Fibroblast of lung (primary cell): ENCODE data around the gene SRPK3. TPM values are rescaled to one million over a fixed set of nuclear protein-coding genes. Genes with fewer than 3 reads are reported as not detected.

Source experiments
- DNase-seq, 2 donors: peaks; one replicate each; pipeline versions ENCODE4 v3.0.0 to v3.0.0-alpha.2; 2010; ENCODE audit warnings: low read depth in 2 of 2
- H2AFZ ChIP-seq: 2 replicates; pipeline ENCODE4 v1.5.1; 2012; ENCODE audit warnings: low read length, control low read depth, inconsistent platforms
- H3K27ac ChIP-seq: 2 replicates; pipeline ENCODE4 v1.5.1; 2011; ENCODE audit warnings: low read length, control low read depth; ENCODE audit not compliant: insufficient read depth
- H3K27me3 ChIP-seq: 2 replicates; pipeline ENCODE4 v1.5.1; 2011; ENCODE audit warnings: mild to moderate bottlenecking, low read length; ENCODE audit not compliant: control insufficient read depth, insufficient read depth
- H3K36me3 ChIP-seq: 2 replicates; pipeline ENCODE4 v1.5.1; 2011; ENCODE audit warnings: low read length; ENCODE audit not compliant: control insufficient read depth, insufficient read depth
- H3K4me1 ChIP-seq: 2 replicates; pipeline ENCODE4 v1.5.1; 2011; ENCODE audit warnings: low read length; ENCODE audit not compliant: control insufficient read depth, insufficient read depth; ENCODE audit errors: extremely low read depth
- H3K4me2 ChIP-seq: 2 replicates; pipeline ENCODE4 v1.5.1; 2011; ENCODE audit warnings: low read length, control low read depth; ENCODE audit not compliant: insufficient read depth; ENCODE audit errors: extremely low read depth
- H3K4me3 ChIP-seq, 4 experiments: fragments of 200-600 bp in 1 of 4; sonication (generic) in 1 of 4; replicated peaks in 1 of 4; 2 replicates each; pipeline ENCODE4 v1.5.1; 2011 to 2016; ENCODE audit warnings: low read length in 4 of 4, low read depth in 3 of 4, mild to moderate bottlenecking in 3 of 4, control low read depth in 2 of 4, inconsistent platforms in 1 of 4, mixed read lengths in 1 of 4; ENCODE audit not compliant: insufficient read depth in 1 of 4; ENCODE audit errors: control extremely low read depth in 1 of 4
- H3K79me2 ChIP-seq: 2 replicates; pipeline ENCODE4 v1.5.1; 2012; ENCODE audit warnings: mild to moderate bottlenecking, low read length, inconsistent platforms; ENCODE audit not compliant: control insufficient read depth, insufficient read depth
- H3K9ac ChIP-seq: 2 replicates; pipeline ENCODE4 v1.5.1; 2011; ENCODE audit warnings: mild to moderate bottlenecking, low read length, control low read depth; ENCODE audit not compliant: insufficient read depth
- H3K9me3 ChIP-seq: 2 replicates; pipeline ENCODE4 v1.5.1; 2012; ENCODE audit warnings: low read depth, low read length; ENCODE audit not compliant: control insufficient read depth, insufficient read depth
- H4K20me1 ChIP-seq: 2 replicates; pipeline ENCODE4 v1.5.1; 2011; ENCODE audit warnings: low read length; ENCODE audit not compliant: control insufficient read depth, insufficient read depth; ENCODE audit errors: extremely low read depth
- CTCF ChIP-seq, 2 donors: IDR thresholded peaks in 1 of 2; conservative IDR thresholded peaks in 1 of 2; 1 replicate in 1 of 2; 2 replicates in 1 of 2; pipeline ENCODE4 v1.5.1; 2011 to 2012; ENCODE audit warnings: low read length in 2 of 2, control low read depth in 1 of 2, inconsistent platforms in 1 of 2, low read depth in 1 of 2, mild to moderate bottlenecking in 1 of 2
- EZH2 ChIP-seq: IDR thresholded peaks from 2 replicates; pipeline ENCODE4 v1.5.1; 2012; ENCODE audit warnings: low read length, control low read depth, mild to moderate bottlenecking; ENCODE audit errors: missing control alignments
- polyA plus RNA-seq, 2 donors: library from polyadenylated mRNA; depleted of rRNA in 1 of 2; stranded (reverse) in 1 of 2; unstranded in 1 of 2; fragments of >200 nt; gene quantifications; 2 replicates each; pipeline ENCODE4 v1.2.1, GENCODE V29; 2011 to 2012; ENCODE audit warnings: missing spikeins in 1 of 2
- total RNA-seq: library from RNA; depleted of rRNA; stranded (reverse); fragments of >200 nt; gene quantifications from 2 replicates; pipeline ENCODE4 v1.2.1, GENCODE V29; 2014

The SRPK3 gene
- total and polyA plus RNA-seq, 2 donors (not counting 1 experiment from before 2014, with no cell fraction given): 0.40 to 0.83 TPM

- no peaks in the 10 kb centered on the region for H3K27me3 ChIP-seq
- DNase-seq: no peak
- no peak overlapping the region for H3K9ac ChIP-seq
- no peaks in the 10 kb centered on the region for H3K79me2 ChIP-seq
- H3K27ac ChIP-seq: no peak overlapping the region
- H3K36me3 ChIP-seq: no peaks in the 10 kb centered on the region
- H4K20me1 ChIP-seq: no peaks in the 10 kb centered on the region
- no peaks in the 10 kb centered on the region for H3K4me1 ChIP-seq
- H3K4me2 ChIP-seq: no peak overlapping the region
- TF ChIP-seq EZH2: no peak
- no peak for TF ChIP-seq CTCF (conservative IDR thresholded peaks at IDR 0.05 in 1 of 2, IDR thresholded peaks at IDR 0.05 in 1 of 2; ENCODE audit: low read depth in 1 of 2, low read length in 2 of 2)
- H2AFZ ChIP-seq: no peak overlapping the region
- no peak overlapping the region for H3K4me3 ChIP-seq
- no peaks in the 10 kb centered on the region for H3K9me3 ChIP-seq
Measured at GRCh38 chrX:153777261-153778090, 3.4 kb upstream of the SRPK3 start.

GRCh38 chrX:153778181-153778580, 2.7 kb upstream of the SRPK3 start:
- no peak for DNase-seq
- Histone ChIP-seq H3K9me3 (no peaks in the 10 kb centered on the region), H3K9ac (no peak overlapping the region), H2AFZ (no peak overlapping the region), H3K27ac (no peak overlapping the region), H4K20me1 (no peaks in the 10 kb centered on the region), H3K4me3 (no peak overlapping the region), H3K4me2 (no peak overlapping the region), H3K79me2 (no peaks in the 10 kb centered on the region), H3K27me3 (no peaks in the 10 kb centered on the region), H3K4me1 (no peaks in the 10 kb centered on the region), H3K36me3 (no peaks in the 10 kb centered on the region)
- no peak for TF ChIP-seq CTCF (conservative IDR thresholded peaks at IDR 0.05 in 1 of 2, IDR thresholded peaks at IDR 0.05 in 1 of 2; ENCODE audit: low read depth in 1 of 2, low read length in 2 of 2)
- no peak for TF ChIP-seq EZH2

- Histone ChIP-seq H3K9me3 (no peaks in the 10 kb centered on the region), H3K4me1 (no peaks in the 10 kb centered on the region), H3K4me2 (no peak overlapping the region), H3K9ac (no peak overlapping the region), H2AFZ (no peak overlapping the region), H3K36me3 (no peaks in the 10 kb centered on the region), H3K27ac (no peak overlapping the region), H3K4me3 (no peak overlapping the region), H3K27me3 (no peaks in the 10 kb centered on the region), H3K79me2 (no peaks in the 10 kb centered on the region), H4K20me1 (no peaks in the 10 kb centered on the region)
- no peak for DNase-seq
- TF ChIP-seq EZH2: no peak
- no peak for TF ChIP-seq CTCF (conservative IDR thresholded peaks at IDR 0.05 in 1 of 2, IDR thresholded peaks at IDR 0.05 in 1 of 2; ENCODE audit: low read depth in 1 of 2, low read length in 2 of 2)
Measured at GRCh38 chrX:153778684-153779101, 2.1 kb upstream of the SRPK3 start.
